OCI-LY7 (cell line): ENCODE results near the gene TJP1. TPM values are rescaled to one million over a fixed set of nuclear protein-coding genes. Genes with fewer than 3 reads are reported as not detected.

Experiments used
- BruUV-seq: library from RNA; stranded (reverse); fragments of 400-500 nt; replicated peaks from 2 replicates; lab custom pipeline; 2021; lab: Mats Ljungman, UMichigan
- CTCF ChIA-PET: fragments of 300-600 bp; sonication (Branson Sonifier 250); formaldehyde crosslinking; loops from one replicate; lab custom pipeline; 2022; ENCODE audit warnings: antibody characterized with exemption; ENCODE audit not compliant: unreplicated experiment; lab: Charles Lee
- POLR2A ChIA-PET: fragments of 300-600 bp; sonication (Branson Sonifier 250); formaldehyde crosslinking; loops from one replicate; lab custom pipeline; 2022; ENCODE audit warnings: antibody characterized with exemption; lab: Charles Lee
- DNase-seq: peaks from one replicate; pipeline ENCODE4 v3.0.0-alpha.2; 2015; ENCODE audit warnings: low spot score
- H2AFZ ChIP-seq: fragments of 200-600 bp; sonication (generic), shearing (Covaris generic); 2 replicates; pipeline ENCODE4 v1.6.1; 2014; ENCODE audit warnings: mild to moderate bottlenecking, antibody characterized with exemption, low read length, moderate library complexity
- H3K27ac ChIP-seq: fragments of 200-600 bp; sonication (generic); 2 replicates; pipeline ENCODE4 v1.5.1; 2014; ENCODE audit warnings: mixed run types, low read depth, mild to moderate bottlenecking, moderate library complexity, low read length, inconsistent platforms; ENCODE audit not compliant: poor library complexity, severe bottlenecking
- H3K36me3 ChIP-seq: fragments of 200-600 bp; sonication (generic); 2 replicates; pipeline ENCODE4 v1.6.1; 2014; ENCODE audit warnings: mild to moderate bottlenecking, antibody characterized with exemption, low read length, moderate library complexity, mixed read lengths; ENCODE audit not compliant: insufficient read depth
- H3K4me1 ChIP-seq: fragments of 200-600 bp; sonication (generic); 2 replicates; pipeline ENCODE4 v1.5.1; 2014; ENCODE audit warnings: mild to moderate bottlenecking, low read length; ENCODE audit not compliant: insufficient read depth, poor library complexity, severe bottlenecking
- H3K4me2 ChIP-seq: fragments of 200-600 bp; sonication (generic); 2 replicates; pipeline ENCODE4 v1.6.1; 2014; ENCODE audit warnings: mild to moderate bottlenecking, low read length
- H3K4me3 ChIP-seq: fragments of 200-600 bp; sonication (generic); 2 replicates; pipeline ENCODE4 v1.5.1; 2014; ENCODE audit warnings: mild to moderate bottlenecking, low read depth, low read length; ENCODE audit not compliant: poor library complexity, severe bottlenecking
- H3K79me2 ChIP-seq: fragments of 200-600 bp; sonication (generic); 2 replicates; pipeline ENCODE4 v1.6.1; 2016; ENCODE audit warnings: low read depth, mild to moderate bottlenecking, low read length, moderate library complexity, mixed read lengths; ENCODE audit not compliant: insufficient read depth
- H3K9me2 ChIP-seq: fragments of 200-600 bp; sonication (generic); 2 replicates; pipeline ENCODE4 v1.6.1; 2016; ENCODE audit warnings: mild to moderate bottlenecking, low read length, mixed read lengths; ENCODE audit not compliant: insufficient read depth
- H3K9me3 ChIP-seq: fragments of 200-600 bp; sonication (generic); 2 replicates; pipeline ENCODE4 v1.6.1; 2014; ENCODE audit warnings: mild to moderate bottlenecking, mixed run types, low read length, mixed read lengths
- H4K20me1 ChIP-seq: fragments of 200-600 bp; sonication (generic); 2 replicates; pipeline ENCODE4 v1.6.1; 2014; ENCODE audit warnings: mild to moderate bottlenecking, antibody characterized with exemption, low read length, moderate library complexity, mixed read lengths; ENCODE audit not compliant: insufficient read depth
- EZH2phosphoT487 ChIP-seq: fragments of 200-600 bp; sonication (generic); IDR thresholded peaks from 2 replicates; pipeline ENCODE4 v1.6.1; 2018; ENCODE audit warnings: low read depth, borderline replicate concordance, mild to moderate bottlenecking, mixed run types, antibody characterized with exemption, low read length, moderate library complexity, mixed read lengths
- intact Hi-C: fragments of 100-400 bp; cut with micrococcal nuclease; formaldehyde crosslinking; loops from one replicate; pipeline ENCODE4 v1.10.0; 2022; ENCODE audit not compliant: unreplicated experiment
- total RNA-seq, 2 experiments: library from RNA; depleted of rRNA in 1 of 2; stranded (reverse); fragments of >200 nt in 1 of 2; shearing (Covaris generic) in 1 of 2; gene quantifications; 2 replicates each; pipeline ENCODE4 v1.2.3, GENCODE V29; 2014 to 2022
- TF ChIP-seq, protein P1 (sequence below): fragments of 200-600 bp; sonication (generic); conservative IDR thresholded peaks from 2 replicates; pipeline ENCODE4 v1.5.1; 2014; ENCODE audit warnings: mild to moderate bottlenecking, antibody characterized with exemption, low read length, moderate library complexity, mixed read lengths

Gene TJP1
- total RNA-seq, 2 experiments from 2014 or later = 0.19 to 0.32 TPM

DNA sequence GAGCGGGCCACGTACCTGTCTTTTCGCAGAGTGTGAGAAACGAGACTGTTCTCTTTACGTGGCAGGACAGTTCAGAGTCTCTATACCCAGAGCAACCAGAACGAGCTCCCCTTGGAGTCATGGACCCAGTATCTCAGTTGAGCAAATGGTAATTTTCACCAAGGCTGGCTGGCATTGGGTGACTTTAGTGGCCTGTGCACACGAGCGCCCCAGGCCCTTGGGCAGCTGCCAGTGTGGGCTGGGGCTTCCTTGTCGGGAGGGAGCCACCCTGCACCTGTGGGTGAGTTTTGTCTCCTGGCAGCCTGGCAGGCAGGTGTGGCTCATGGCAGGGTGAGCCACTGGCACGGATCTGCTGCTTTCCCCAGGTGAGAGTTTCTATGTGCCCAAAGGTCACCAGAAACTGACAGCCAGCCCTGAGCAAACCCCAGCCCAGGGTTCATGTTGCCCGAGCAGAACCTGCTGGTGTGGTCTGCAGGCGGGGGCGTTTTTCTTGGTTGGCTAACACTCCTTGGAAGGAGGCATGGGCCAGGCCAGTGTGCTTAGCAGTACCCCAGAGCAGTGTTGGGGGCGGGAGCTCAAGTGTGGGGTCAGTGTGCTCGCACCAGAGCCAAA, 135.0 kb downstream of the TJP1 start:
- Histone ChIP-seq H3K9me3 (no peaks in the 10 kb centered on the region), H3K4me2 (no peak overlapping the region), H2AFZ (no peak overlapping the region), H4K20me1 (no peaks in the 10 kb centered on the region), H3K4me1 (no peaks in the 10 kb centered on the region), H3K36me3 (no peaks in the 10 kb centered on the region), H3K9me2 (no peaks in the 10 kb centered on the region), H3K79me2 (no peaks in the 10 kb centered on the region), H3K27ac (no peak overlapping the region), H3K4me3 (no peak overlapping the region)
- CTCF ChIA-PET = no interaction called here
- intact Hi-C loops = no loop called here
- no TSS peak for BruUV-seq
- POLR2A ChIA-PET = no interaction called here
- no peak for DNase-seq
- TF ChIP-seq EZH2phosphoT487 = no peak
- TF ChIP-seq, protein P1, sequence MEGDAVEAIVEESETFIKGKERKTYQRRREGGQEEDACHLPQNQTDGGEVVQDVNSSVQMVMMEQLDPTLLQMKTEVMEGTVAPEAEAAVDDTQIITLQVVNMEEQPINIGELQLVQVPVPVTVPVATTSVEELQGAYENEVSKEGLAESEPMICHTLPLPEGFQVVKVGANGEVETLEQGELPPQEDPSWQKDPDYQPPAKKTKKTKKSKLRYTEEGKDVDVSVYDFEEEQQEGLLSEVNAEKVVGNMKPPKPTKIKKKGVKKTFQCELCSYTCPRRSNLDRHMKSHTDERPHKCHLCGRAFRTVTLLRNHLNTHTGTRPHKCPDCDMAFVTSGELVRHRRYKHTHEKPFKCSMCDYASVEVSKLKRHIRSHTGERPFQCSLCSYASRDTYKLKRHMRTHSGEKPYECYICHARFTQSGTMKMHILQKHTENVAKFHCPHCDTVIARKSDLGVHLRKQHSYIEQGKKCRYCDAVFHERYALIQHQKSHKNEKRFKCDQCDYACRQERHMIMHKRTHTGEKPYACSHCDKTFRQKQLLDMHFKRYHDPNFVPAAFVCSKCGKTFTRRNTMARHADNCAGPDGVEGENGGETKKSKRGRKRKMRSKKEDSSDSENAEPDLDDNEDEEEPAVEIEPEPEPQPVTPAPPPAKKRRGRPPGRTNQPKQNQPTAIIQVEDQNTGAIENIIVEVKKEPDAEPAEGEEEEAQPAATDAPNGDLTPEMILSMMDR = no peak

DNA sequence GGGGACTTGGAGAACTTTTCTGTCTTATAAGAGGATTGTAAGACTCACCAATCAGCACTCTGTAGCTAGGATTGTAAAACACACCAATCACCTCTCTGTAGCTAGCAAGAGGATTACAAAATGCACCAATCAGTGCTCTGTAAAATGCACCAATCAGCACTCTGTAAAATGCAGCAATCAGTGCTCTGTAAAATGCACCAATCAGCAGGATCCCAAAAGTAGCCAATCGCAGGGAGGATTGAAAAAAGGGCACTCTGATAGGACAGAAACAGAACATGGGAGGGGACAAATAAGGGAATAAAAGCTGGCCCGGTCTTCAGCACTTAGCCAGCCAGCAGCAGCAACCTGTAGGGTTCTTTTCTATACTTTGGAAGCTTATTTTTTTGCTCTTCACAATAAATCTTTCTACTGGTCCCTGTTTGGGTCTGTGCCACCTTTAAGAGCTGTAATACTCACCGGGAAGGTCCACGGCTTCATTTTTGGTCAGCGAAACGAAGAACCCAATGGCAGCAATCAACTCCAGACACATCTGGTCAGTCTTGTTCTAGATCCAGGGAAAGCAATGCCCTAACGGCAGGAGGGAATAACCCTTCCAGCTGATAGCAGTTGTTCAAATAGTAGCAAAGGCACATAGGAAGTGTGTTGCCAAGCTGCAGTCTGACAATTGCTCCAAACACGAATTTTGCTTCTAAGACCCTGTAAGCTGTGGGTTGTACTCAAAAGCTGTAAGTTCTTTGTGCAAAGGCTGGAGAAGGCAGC, 135.6 kb downstream of the TJP1 start:
- POLR2A ChIA-PET = no interaction called here
- no peaks in the 10 kb centered on the region for H4K20me1 ChIP-seq
- TF ChIP-seq, protein P1 = no peak
- TF ChIP-seq EZH2phosphoT487 = no peak
- no peak overlapping the region for H3K27ac ChIP-seq
- H3K36me3 ChIP-seq = no peaks in the 10 kb centered on the region
- no peaks in the 10 kb centered on the region for H3K9me3 ChIP-seq
- no peak overlapping the region for H3K4me2 ChIP-seq
- no peaks in the 10 kb centered on the region for H3K79me2 ChIP-seq
- H3K4me1 ChIP-seq = no peaks in the 10 kb centered on the region
- no peak overlapping the region for H2AFZ ChIP-seq
- DNase-seq = no peak
- H3K9me2 ChIP-seq = no peaks in the 10 kb centered on the region
- intact Hi-C loops = no loop called here
- CTCF ChIA-PET = no interaction called here
- BruUV-seq = no TSS peak
- no peak overlapping the region for H3K4me3 ChIP-seq

DNA sequence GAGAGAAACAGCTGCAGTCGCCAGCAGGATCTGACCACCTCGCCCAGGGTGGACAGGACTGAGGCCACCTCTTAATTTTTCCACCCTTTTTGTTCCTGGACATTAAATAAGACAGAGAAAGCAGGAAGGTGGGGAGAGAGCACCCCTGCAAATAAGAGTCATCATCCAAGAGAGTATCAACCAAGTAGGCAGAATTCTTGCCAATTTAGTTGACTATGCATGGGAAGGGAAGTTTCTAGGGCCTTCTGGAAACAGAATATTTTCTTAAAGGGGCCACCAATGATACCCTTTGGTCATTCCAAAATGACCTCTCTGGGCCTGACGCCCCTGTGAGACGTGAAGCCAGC, 136.2 kb downstream of the TJP1 start:
- no peak overlapping the region for H3K4me2 ChIP-seq
- no peaks in the 10 kb centered on the region for H3K36me3 ChIP-seq
- ChIA-PET POLR2A (no interaction called here), CTCF (no interaction called here)
- no peak overlapping the region for H3K4me3 ChIP-seq
- H2AFZ ChIP-seq = no peak overlapping the region
- no peak for DNase-seq
- intact Hi-C loops = no loop called here
- H4K20me1 ChIP-seq = no peaks in the 10 kb centered on the region
- no peaks in the 10 kb centered on the region for H3K79me2 ChIP-seq
- no peaks in the 10 kb centered on the region for H3K9me2 ChIP-seq
- no peaks in the 10 kb centered on the region for H3K9me3 ChIP-seq
- BruUV-seq = no TSS peak
- TF ChIP-seq EZH2phosphoT487 = no peak
- TF ChIP-seq, protein P1 = no peak
- no peaks in the 10 kb centered on the region for H3K4me1 ChIP-seq
- H3K27ac ChIP-seq = no peak overlapping the region
